ENCODE measurements around the gene SLIT3.

Gene SLIT3

GRCh38 chr5:169085636-169086035 lies 215.3 kb downstream of the SLIT3 start:
- no peaks in the 10 kb centered on the region for H3K4me1 Mint-ChIP-seq (ENCODE audit: low read depth)
- DNase-seq = no peak
- H3K36me3 Mint-ChIP-seq (ENCODE audit: low read depth) = no peaks in the 10 kb centered on the region
- no peak overlapping the region for H3K27ac Mint-ChIP-seq
- H3K9me3 Mint-ChIP-seq = no peaks in the 10 kb centered on the region
- H3K27me3 Mint-ChIP-seq = peaks cover 3% of the 10 kb centered on the region
- H3K4me3 Mint-ChIP-seq = no peak overlapping the region

- H3K27me3 Mint-ChIP-seq = peaks cover 2% of the 10 kb centered on the region
- DNase-seq = no peak
- no peaks in the 10 kb centered on the region for H3K4me1 Mint-ChIP-seq (ENCODE audit: low read depth)
- H3K27ac Mint-ChIP-seq = no peak overlapping the region
- no peak overlapping the region for H3K4me3 Mint-ChIP-seq
- no peaks in the 10 kb centered on the region for H3K36me3 Mint-ChIP-seq (ENCODE audit: low read depth)
- H3K9me3 Mint-ChIP-seq = no peaks in the 10 kb centered on the region
Measured at GRCh38 chr5:169085212-169085611, 215.7 kb downstream of the SLIT3 start.

- Mint-ChIP-seq H3K27me3 (no peaks in the 10 kb centered on the region), H3K4me1 (ENCODE audit: low read depth) (no peaks in the 10 kb centered on the region), H3K27ac (no peak overlapping the region), H3K36me3 (ENCODE audit: low read depth) (no peaks in the 10 kb centered on the region), H3K9me3 (no peaks in the 10 kb centered on the region), H3K4me3 (no peak overlapping the region)
- DNase-seq = no peak
Measured at GRCh38 chr5:169084775-169085174, 216.2 kb downstream of the SLIT3 start.

- no peak overlapping the region for H3K27ac Mint-ChIP-seq
- DNase-seq = no peak
- no peaks in the 10 kb centered on the region for H3K9me3 Mint-ChIP-seq
- H3K4me3 Mint-ChIP-seq = no peak overlapping the region
- no peaks in the 10 kb centered on the region for H3K36me3 Mint-ChIP-seq (ENCODE audit: low read depth)
- H3K27me3 Mint-ChIP-seq = peaks cover under 1% of the 10 kb centered on the region
- no peaks in the 10 kb centered on the region for H3K4me1 Mint-ChIP-seq (ENCODE audit: low read depth)
Measured at GRCh38 chr5:169083394-169084018, 217.4 kb downstream of the SLIT3 start.

GRCh38 chr5:169081000-169081724 lies 219.8 kb downstream of the SLIT3 start:
- H3K27ac Mint-ChIP-seq = no peak overlapping the region
- H3K4me1 Mint-ChIP-seq (ENCODE audit: low read depth) = no peaks in the 10 kb centered on the region
- H3K9me3 Mint-ChIP-seq = no peaks in the 10 kb centered on the region
- no peak overlapping the region for H3K4me3 Mint-ChIP-seq
- H3K36me3 Mint-ChIP-seq (ENCODE audit: low read depth) = no peaks in the 10 kb centered on the region
- DNase-seq = no peak
- H3K27me3 Mint-ChIP-seq = peaks cover 9% of the 10 kb centered on the region

GRCh38 chr5:169080448-169080911 lies 220.5 kb downstream of the SLIT3 start:
- no peak for DNase-seq
- Mint-ChIP-seq H3K27ac (no peak overlapping the region), H3K4me3 (no peak overlapping the region), H3K36me3 (ENCODE audit: low read depth) (no peaks in the 10 kb centered on the region), H3K9me3 (no peaks in the 10 kb centered on the region), H3K4me1 (ENCODE audit: low read depth) (no peaks in the 10 kb centered on the region), H3K27me3 (peaks cover 9% of the 10 kb centered on the region)

GRCh38 chr5:169079697-169080096 lies 221.2 kb downstream of the SLIT3 start:
- no peak for DNase-seq
- H3K27ac Mint-ChIP-seq = no peak overlapping the region
- H3K4me3 Mint-ChIP-seq = no peak overlapping the region
- H3K4me1 Mint-ChIP-seq (ENCODE audit: low read depth) = no peaks in the 10 kb centered on the region
- peaks cover 9% of the 10 kb centered on the region for H3K27me3 Mint-ChIP-seq
- H3K36me3 Mint-ChIP-seq (ENCODE audit: low read depth) = no peaks in the 10 kb centered on the region
- no peaks in the 10 kb centered on the region for H3K9me3 Mint-ChIP-seq

- H3K4me1 Mint-ChIP-seq (ENCODE audit: low read depth) = no peaks in the 10 kb centered on the region
- no peak overlapping the region for H3K4me3 Mint-ChIP-seq
- H3K36me3 Mint-ChIP-seq (ENCODE audit: low read depth) = no peaks in the 10 kb centered on the region
- DNase-seq = no peak
- H3K27me3 Mint-ChIP-seq = peaks cover 15% of the 10 kb centered on the region
- H3K27ac Mint-ChIP-seq = no peak overlapping the region
- no peaks in the 10 kb centered on the region for H3K9me3 Mint-ChIP-seq
Measured at GRCh38 chr5:169074839-169075238, 226.1 kb downstream of the SLIT3 start.

GRCh38 chr5:169072233-169072632 lies 228.7 kb downstream of the SLIT3 start:
- no peaks in the 10 kb centered on the region for H3K36me3 Mint-ChIP-seq (ENCODE audit: low read depth)

GRCh38 chr5:169070413-169070812 lies 230.5 kb downstream of the SLIT3 start:
- Mint-ChIP-seq H3K36me3 (ENCODE audit: low read depth) (no peaks in the 10 kb centered on the region), H3K4me3 (no peak overlapping the region), H3K27me3 (peaks cover 10% of the 10 kb centered on the region), H3K27ac (no peak overlapping the region), H3K4me1 (ENCODE audit: low read depth) (no peaks in the 10 kb centered on the region), H3K9me3 (no peaks in the 10 kb centered on the region)
- no peak for DNase-seq

More at GRCh38 chr5:169072233-169072632, 228.7 kb downstream of the SLIT3 start:
- no peaks in the 10 kb centered on the region for H3K4me1 Mint-ChIP-seq (ENCODE audit: low read depth)
- DNase-seq = no peak
- peaks cover 8% of the 10 kb centered on the region for H3K27me3 Mint-ChIP-seq
- no peaks in the 10 kb centered on the region for H3K9me3 Mint-ChIP-seq
- no peak overlapping the region for H3K4me3 Mint-ChIP-seq
- H3K27ac Mint-ChIP-seq = no peak overlapping the region

- no peak for DNase-seq
Measured at GRCh38 chr5:169067751-169068173, 233.2 kb downstream of the SLIT3 start.

GRCh38 chr5:169065400-169065799 lies 235.5 kb downstream of the SLIT3 start:
- Mint-ChIP-seq H3K27ac (no peak overlapping the region), H3K4me3 (no peak overlapping the region), H3K9me3 (no peaks in the 10 kb centered on the region), H3K4me1 (ENCODE audit: low read depth) (no peaks in the 10 kb centered on the region), H3K36me3 (ENCODE audit: low read depth) (no peaks in the 10 kb centered on the region), H3K27me3 (peaks cover 35% of the 10 kb centered on the region)
- DNase-seq = no peak

More at GRCh38 chr5:169067751-169068173, 233.2 kb downstream of the SLIT3 start:
- Mint-ChIP-seq H3K27ac (no peak overlapping the region), H3K36me3 (ENCODE audit: low read depth) (no peaks in the 10 kb centered on the region), H3K9me3 (no peaks in the 10 kb centered on the region), H3K27me3 (peaks cover 37% of the 10 kb centered on the region), H3K4me1 (ENCODE audit: low read depth) (no peaks in the 10 kb centered on the region), H3K4me3 (no peak overlapping the region)

- no peak for DNase-seq
- Mint-ChIP-seq H3K36me3 (ENCODE audit: low read depth) (no peaks in the 10 kb centered on the region), H3K27ac (no peak overlapping the region)
Measured at GRCh38 chr5:169064093-169064492, 236.8 kb downstream of the SLIT3 start.

GRCh38 chr5:169063316-169063953 lies 237.5 kb downstream of the SLIT3 start:
- Mint-ChIP-seq H3K27ac (no peak overlapping the region), H3K27me3 (peaks cover 32% of the 10 kb centered on the region), H3K4me1 (ENCODE audit: low read depth) (no peaks in the 10 kb centered on the region), H3K36me3 (ENCODE audit: low read depth) (no peaks in the 10 kb centered on the region), H3K4me3 (no peak overlapping the region), H3K9me3 (no peaks in the 10 kb centered on the region)
- DNase-seq = no peak

More at GRCh38 chr5:169064093-169064492, 236.8 kb downstream of the SLIT3 start:
- Mint-ChIP-seq H3K4me3 (no peak overlapping the region), H3K9me3 (no peaks in the 10 kb centered on the region), H3K27me3 (peaks cover 34% of the 10 kb centered on the region), H3K4me1 (ENCODE audit: low read depth) (no peaks in the 10 kb centered on the region)

- H3K27ac Mint-ChIP-seq = no peak overlapping the region
- no peaks in the 10 kb centered on the region for H3K4me1 Mint-ChIP-seq (ENCODE audit: low read depth)
- no peaks in the 10 kb centered on the region for H3K9me3 Mint-ChIP-seq
- H3K4me3 Mint-ChIP-seq = no peak overlapping the region
- DNase-seq = no peak
- peaks cover 32% of the 10 kb centered on the region for H3K27me3 Mint-ChIP-seq
- H3K36me3 Mint-ChIP-seq (ENCODE audit: low read depth) = no peaks in the 10 kb centered on the region
Measured at GRCh38 chr5:169062690-169063089, 238.2 kb downstream of the SLIT3 start.

Measured in activated T-cell treated with anti-CD3 and anti-CD28 coated beads, Interleukin-2, amount 50 U/mL, for 24 hours (primary cell).